Neural progenitor cell (in vitro differentiated cells): ENCODE results near the gene NXN.

ENCODE experiments used
- CTCF ChIP-seq: fragments of 200-600 bp; sonication (generic); IDR thresholded peaks from 2 replicates; pipeline ENCODE4 v1.5.1; 2017; ENCODE audit warnings: antibody characterized with exemption, mild to moderate bottlenecking
- EZH2 ChIP-seq: fragments of 200-600 bp; sonication (generic); IDR thresholded peaks from 2 replicates; pipeline ENCODE4 v1.6.1; 2017; ENCODE audit warnings: antibody characterized with exemption, mild to moderate bottlenecking, moderate library complexity

GRCh38 chr17:885971-886571, 93.5 kb downstream of the NXN start:
- TF ChIP-seq EZH2 (no peak), CTCF (no peak)
